Hematopoietic multipotent progenitor cell treated with erythropoietin and hydrocortisone succinate and interleukin-3 and kit ligand, for 8 days (in vitro differentiated cells): ENCODE measurements around the gene AKAP8L.

Source experiments
- DNase-seq: peaks from one replicate; pipeline ENCODE4 v3.0.0-alpha.2; 2015

AKAP8L gene

GRCh38 chr19:15432629-15433518 is 14.1 kb upstream of the AKAP8L start:
- DNase-seq = peak; percentile 88

GRCh38 chr19:15432018-15432494 is 13.3 kb upstream of the AKAP8L start:
- DNase-seq = no peak

- DNase-seq = no peak
These were observed 12.7 kb upstream of the AKAP8L start for GRCh38 chr19:15431396-15432017.

- no peak for DNase-seq
These were observed 11.8 kb upstream of the AKAP8L start for GRCh38 chr19:15430526-15431120.

DNA sequence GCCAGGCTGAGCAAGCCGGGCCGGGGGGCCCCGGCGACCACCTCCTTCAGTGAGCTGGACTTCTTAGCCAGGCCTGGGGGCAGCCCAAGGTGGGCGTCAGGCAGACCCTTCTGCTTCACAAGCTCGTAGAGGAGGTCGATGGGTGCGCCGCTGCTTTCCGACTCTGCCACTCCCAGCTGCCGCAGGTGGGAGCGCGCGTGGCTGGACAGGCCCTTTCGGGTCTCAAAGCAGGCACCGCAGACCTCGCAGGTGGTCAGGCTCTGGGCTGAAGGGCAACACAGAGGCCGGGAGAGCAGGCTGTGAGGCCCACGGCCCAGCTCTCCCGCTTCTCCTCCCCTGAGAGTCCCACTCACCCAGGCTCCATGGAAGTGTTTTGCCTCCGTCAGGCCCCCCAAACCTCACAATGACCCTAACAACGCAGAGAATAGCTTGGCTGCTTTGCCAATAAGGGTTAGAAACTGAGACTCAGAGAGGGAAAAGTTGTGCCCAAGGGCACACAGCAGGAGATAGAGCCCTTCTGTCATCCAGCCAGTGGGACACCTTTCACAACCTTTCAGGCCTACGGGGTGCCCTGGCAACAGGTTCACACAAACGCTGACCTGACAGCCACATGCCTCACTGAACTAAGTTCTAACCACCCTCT is 11.2 kb upstream of the AKAP8L start:
- no peak for DNase-seq

- DNase-seq = no peak
These were observed 10.4 kb upstream of the AKAP8L start for GRCh38 chr19:15428956-15429824.

- DNase-seq = no peak
These were observed 9.2 kb upstream of the AKAP8L start for GRCh38 chr19:15427991-15428471.

- no peak for DNase-seq
These were observed 8.5 kb upstream of the AKAP8L start for GRCh38 chr19:15427350-15427700.

- DNase-seq = no peak
These were observed 7.9 kb upstream of the AKAP8L start for GRCh38 chr19:15426485-15427349.

- no peak for DNase-seq
These were observed 6.6 kb upstream of the AKAP8L start for GRCh38 chr19:15425321-15425950.

GRCh38 chr19:15424692-15425272 is 6.0 kb upstream of the AKAP8L start:
- no peak for DNase-seq

- no peak for DNase-seq
These were observed 5.3 kb upstream of the AKAP8L start for GRCh38 chr19:15424121-15424520.

DNA sequence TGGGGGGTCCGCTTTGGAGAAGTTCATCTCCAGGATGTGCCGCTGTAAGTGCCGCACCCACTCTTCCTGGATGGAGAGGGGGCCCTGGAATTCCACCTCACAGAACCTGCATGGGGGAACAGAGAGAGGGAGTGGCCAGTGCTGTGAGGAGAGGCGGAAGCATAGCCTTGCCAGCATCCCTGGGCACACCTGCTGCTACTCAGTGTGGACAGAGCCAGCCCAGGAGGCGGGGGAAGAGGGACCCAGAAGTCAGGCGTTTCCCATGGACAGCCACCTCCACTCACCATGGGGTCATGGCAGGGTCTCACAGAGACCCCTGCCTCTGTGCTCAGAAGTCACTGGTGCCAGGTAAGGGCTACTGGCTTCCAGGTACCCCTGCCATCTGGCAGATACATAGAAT is 4.3 kb upstream of the AKAP8L start:
- no peak for DNase-seq

DNA sequence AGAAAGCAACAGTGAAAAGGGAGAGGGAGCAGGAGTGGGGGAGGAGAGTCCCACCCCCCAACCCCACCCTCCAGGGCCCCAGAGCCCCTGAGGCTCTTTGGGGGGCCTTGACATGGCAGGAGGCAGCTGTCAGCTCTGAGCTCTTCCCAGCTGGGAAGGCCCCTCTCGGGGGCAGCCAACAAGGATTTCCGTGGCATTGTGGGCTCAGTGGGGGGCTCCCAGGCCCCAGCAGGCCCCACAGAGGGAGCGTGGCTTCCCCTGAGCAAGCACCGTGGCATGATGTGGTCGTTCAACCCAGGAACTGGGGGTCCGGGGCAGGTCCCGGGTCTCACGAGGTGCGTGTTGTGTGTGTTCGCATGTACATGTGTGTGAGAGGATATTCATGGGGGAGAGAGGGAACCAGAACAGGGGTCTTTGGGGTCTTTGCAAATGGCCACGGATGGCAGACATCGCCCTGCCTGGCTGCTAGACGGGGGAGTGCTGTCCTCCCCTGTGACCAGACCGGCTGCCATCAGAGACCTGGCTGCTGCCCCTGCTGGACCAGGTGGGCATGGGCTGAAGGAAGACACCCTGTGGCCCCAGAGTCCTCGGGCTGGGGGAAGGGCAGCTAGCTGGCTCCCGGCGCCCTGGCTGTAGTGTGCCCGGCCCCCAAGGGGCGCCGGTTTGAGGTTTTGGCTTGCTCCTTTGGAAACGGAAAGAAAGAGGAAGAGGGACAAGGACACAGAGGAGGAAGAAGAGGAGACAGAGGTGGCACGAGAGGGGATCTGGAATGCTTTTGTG is 3.7 kb upstream of the AKAP8L start:
- DNase-seq = no peak

GRCh38 chr19:15421721-15422260 is 3.0 kb upstream of the AKAP8L start:
- peak; percentile 53 for DNase-seq

GRCh38 chr19:15421136-15421695 is 2.4 kb upstream of the AKAP8L start:
- no peak for DNase-seq

DNA sequence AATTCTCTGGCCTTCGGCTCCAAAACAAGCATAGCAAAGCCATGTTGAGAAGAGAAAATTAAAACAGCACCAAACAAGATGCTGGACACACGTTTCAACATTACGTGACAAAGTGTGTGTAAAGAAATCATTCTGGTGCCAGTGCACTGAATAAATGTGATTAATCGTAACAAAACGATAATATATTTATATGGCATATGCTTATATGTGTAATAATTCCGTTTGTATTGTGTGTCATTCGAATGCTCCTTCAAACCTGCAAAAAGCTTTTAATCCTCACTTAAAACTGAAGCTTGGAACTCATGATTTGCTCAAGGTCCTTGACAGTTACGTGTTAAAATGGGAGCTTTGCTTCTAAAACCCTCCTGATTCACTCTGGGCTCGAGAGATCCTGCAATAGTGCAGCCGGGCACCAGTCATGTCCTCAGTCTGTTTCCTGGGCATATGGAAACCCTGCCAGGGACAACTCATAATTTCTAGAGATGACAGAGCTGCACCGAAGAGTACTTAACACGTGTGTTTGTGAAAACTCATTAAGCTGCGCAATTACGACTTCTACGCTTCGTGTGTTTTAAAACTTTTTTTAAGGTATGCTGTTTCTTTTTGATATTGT is 731 bp upstream of the AKAP8L start:
- DNase-seq = no peak

GRCh38 chr19:15418231-15418578 is 583 bp downstream of the AKAP8L start:
- DNase-seq = peak; percentile 44

DNA sequence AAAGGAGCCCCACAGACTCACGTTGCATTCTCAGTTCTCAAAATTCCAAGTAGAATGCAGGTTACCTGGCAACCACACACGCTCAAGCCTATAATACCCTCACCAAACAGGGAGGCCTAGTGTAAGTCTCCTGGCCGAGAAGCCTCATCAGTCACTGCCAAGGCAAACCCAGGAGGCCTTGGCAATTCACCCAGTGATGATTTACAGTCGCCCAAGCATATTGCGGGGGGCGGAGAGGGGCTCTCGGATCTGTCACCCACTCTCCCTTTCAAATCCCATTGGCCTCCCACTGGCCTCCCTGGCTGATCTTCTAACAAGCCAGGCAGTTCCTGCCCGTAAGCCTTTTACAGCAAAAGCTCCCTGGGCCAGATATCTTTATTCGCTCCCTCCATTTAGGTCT is 1.1 kb downstream of the AKAP8L start:
- no peak for DNase-seq
